Measurements from ENCODE around the gene KRT78.

The KRT78 gene

GRCh38 chr12:52877242-52877641 is 28.4 kb upstream of the KRT78 start:
- no peak for DNase-seq (ENCODE audit: low spot score)
- in situ Hi-C loops (cut with MboI; ENCODE audit: low sequenced_read_pairs, unreplicated experiment) = loop anchor here (10.0 kb wide), 2 partner anchors 292 to 492 kb away; partner anchors contain the start of gene KRT84
- TF ChIP-seq, protein P1, sequence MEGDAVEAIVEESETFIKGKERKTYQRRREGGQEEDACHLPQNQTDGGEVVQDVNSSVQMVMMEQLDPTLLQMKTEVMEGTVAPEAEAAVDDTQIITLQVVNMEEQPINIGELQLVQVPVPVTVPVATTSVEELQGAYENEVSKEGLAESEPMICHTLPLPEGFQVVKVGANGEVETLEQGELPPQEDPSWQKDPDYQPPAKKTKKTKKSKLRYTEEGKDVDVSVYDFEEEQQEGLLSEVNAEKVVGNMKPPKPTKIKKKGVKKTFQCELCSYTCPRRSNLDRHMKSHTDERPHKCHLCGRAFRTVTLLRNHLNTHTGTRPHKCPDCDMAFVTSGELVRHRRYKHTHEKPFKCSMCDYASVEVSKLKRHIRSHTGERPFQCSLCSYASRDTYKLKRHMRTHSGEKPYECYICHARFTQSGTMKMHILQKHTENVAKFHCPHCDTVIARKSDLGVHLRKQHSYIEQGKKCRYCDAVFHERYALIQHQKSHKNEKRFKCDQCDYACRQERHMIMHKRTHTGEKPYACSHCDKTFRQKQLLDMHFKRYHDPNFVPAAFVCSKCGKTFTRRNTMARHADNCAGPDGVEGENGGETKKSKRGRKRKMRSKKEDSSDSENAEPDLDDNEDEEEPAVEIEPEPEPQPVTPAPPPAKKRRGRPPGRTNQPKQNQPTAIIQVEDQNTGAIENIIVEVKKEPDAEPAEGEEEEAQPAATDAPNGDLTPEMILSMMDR (IDR thresholded peaks at IDR 0.05; ENCODE audit: borderline replicate concordance, control extremely low read depth, extremely low read depth, insufficient read depth, missing control alignments) = no peak

DNA sequence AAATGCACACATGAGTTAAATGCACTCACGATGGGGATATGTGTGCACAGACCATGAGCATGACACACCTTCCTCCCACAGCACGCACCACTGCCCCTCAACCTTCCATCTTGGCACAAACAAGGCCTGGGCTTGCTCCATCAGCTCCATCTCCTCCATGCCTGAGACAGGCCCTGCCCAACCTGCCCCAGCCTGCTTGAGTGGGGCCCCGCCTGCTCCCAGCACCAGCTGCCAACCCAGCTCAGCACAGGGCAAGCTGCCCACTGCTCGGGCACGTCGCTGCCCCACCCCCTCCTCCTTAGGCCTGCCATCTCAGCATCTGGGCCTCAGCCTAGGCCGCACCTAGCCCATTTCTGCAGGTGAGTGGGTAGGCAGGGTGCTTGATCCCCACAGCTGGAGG is 27.6 kb upstream of the KRT78 start:
- in situ Hi-C loops (cut with MboI; ENCODE audit: low sequenced_read_pairs, unreplicated experiment) = loop anchor here (10.0 kb wide), 2 partner anchors 292 to 492 kb away; partner anchors contain the start of gene KRT84
- no peak for DNase-seq (ENCODE audit: low spot score)
- TF ChIP-seq, protein P1 (IDR thresholded peaks at IDR 0.05; ENCODE audit: borderline replicate concordance, control extremely low read depth, extremely low read depth, insufficient read depth, missing control alignments) = no peak

DNA sequence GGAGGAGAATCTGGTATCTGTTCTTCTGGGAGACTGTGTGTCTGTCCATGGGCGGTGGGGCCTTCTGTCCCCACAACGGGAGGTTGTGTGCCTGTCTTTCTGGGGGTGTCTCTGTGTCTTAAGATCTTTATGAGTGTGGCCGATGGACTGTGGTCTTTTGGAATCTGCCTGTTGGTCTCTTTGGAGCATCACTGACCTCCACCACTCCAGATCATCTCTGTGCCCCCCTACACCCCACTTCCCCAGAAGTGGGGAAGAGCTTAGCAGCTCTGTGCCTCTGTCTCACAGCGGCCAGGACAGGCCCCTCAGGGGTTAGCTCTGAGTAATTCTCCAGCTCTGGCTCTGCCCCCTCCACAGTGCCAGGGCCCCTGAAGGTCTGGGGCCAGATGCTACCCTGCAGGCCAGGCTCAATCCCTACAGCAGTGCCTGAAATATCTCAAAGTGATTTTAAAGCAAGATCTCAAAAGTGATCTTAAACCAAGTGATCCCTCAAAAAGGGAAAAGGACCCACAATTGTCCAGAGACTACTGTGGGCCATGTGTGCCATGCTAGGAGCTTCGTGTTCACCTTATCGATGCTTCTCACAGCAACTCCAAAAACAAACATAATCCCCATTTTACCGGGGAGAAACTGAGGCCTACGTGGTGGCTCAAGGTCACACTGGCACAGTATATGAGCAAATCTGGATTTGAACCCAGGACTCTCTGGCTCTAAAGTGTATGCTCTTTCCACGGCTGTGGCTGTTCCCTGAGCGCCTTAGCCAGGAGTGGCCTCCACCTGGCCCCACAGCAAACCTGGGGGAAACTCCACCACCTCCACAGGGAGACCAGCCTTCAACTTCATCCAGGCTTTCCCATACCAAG is 26.0 kb upstream of the KRT78 start:
- in situ Hi-C loops (cut with MboI; ENCODE audit: low sequenced_read_pairs, unreplicated experiment) = loop anchor here (10.0 kb wide), 2 partner anchors 290 to 490 kb away; partner anchors contain the start of gene KRT84
- no peak for DNase-seq (ENCODE audit: low spot score)
- TF ChIP-seq, protein P1 (IDR thresholded peaks at IDR 0.05; ENCODE audit: borderline replicate concordance, control extremely low read depth, extremely low read depth, insufficient read depth, missing control alignments) = no peak

DNA sequence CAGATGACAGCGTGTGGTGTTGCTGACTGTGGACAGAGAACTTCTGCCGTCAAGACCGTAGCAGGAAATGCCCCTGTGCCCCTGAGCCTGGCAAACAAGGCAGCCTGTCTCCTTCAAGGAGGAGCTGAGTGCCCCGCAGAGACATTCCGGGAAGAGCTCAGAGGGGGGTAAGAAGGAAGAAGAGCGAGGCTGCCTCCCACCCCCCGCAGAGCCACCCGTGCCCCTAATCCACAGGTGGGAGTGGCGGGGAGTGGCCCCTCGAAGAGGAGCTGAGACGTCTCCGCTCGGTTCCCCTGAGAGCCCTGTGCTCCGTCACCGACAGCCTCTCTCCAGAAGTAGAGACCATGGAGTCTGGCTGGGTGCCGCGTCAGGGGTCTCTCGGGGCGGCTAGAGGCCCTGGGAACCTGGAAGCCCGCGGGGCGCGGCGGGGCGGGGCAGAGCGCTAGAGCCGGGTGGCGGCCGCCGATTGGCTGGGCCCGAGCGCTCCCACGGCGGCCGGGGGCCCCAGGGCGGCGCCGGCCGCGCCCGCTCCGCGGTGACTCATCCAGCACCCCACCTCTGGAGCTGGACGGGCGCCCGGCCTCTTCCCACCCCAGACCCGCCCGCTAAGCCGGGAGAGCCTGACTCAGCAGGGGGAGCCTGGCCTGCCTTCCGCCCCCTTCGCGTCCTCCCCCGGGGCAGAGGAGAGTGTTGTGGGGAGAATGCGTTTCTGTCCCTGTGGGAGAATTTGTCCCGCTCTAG is 25.2 kb upstream of the KRT78 start:
- TF ChIP-seq, protein P1 (IDR thresholded peaks at IDR 0.05; ENCODE audit: borderline replicate concordance, control extremely low read depth, extremely low read depth, insufficient read depth, missing control alignments) = no peak
- in situ Hi-C loops (cut with MboI; ENCODE audit: low sequenced_read_pairs, unreplicated experiment) = loop anchor here (10.0 kb wide), 2 partner anchors 289 to 489 kb away; partner anchors contain the start of gene KRT84
- no peak for DNase-seq (ENCODE audit: low spot score)

GRCh38 chr12:52873513-52873831 is 24.7 kb upstream of the KRT78 start:
- no peak for DNase-seq (ENCODE audit: low spot score)
- in situ Hi-C loops (cut with MboI; ENCODE audit: low sequenced_read_pairs, unreplicated experiment) = loop anchor here (10.0 kb wide), 2 partner anchors 289 to 489 kb away; partner anchors contain the start of gene KRT84
- TF ChIP-seq, protein P1 (IDR thresholded peaks at IDR 0.05; ENCODE audit: borderline replicate concordance, control extremely low read depth, extremely low read depth, insufficient read depth, missing control alignments) = no peak

DNA sequence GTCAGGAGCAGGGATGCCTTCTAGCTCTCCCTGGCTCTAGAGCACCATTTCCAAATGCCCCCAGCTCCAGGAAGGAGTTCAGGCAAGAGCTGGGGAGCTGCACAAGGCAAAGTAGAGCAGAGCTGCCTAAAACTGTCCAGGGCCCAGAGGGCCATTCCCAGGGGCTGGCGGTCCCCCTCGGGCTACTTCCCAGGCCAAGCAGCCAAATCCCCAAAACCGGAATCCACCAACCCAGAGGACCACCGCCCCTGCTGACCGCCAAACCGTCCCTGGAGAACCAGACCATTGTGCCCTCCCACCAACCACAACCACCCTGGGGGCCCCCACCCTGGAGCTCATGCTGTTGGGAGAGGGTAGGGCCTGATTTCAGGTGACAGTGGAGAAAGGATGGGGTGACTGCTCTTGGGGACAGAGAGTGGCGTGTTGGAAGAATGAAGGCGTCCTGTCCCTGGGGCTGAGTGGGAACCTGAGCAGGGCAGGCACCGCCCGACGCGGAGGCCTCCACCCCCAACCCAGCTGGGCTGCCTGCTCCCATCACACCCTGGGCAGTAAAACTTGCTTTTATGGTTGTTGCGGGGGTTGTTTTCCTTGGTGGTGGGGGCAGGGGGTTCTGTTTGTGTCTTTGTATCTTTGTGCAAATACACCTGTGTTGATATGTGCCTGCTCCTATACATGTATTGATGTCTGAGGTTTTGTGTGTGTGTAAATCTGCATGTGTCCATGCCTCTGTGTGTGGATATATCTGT is 24.0 kb upstream of the KRT78 start:
- TF ChIP-seq, protein P1 (IDR thresholded peaks at IDR 0.05; ENCODE audit: borderline replicate concordance, control extremely low read depth, extremely low read depth, insufficient read depth, missing control alignments) = no peak
- in situ Hi-C loops (cut with MboI; ENCODE audit: low sequenced_read_pairs, unreplicated experiment) = loop anchor here (10.0 kb wide), 2 partner anchors 288 to 488 kb away; partner anchors contain the start of gene KRT84
- DNase-seq (ENCODE audit: low spot score) = no peak

Data from GM13976 (cell line).